SK-N-SH treated with all-trans-retinoic acid at 6 μM for 48 hours (cell line): ENCODE measurements around the gene MEAF6.
"Not testable (repeated sequence)": the region's sequence is repeated elsewhere in the genome, so short reads cannot be mapped to it uniquely, and the experiment has no call there.

Experiments used
- ARNTL ChIP-seq: fragments of 450-650 bp; formaldehyde crosslinking; IDR thresholded peaks from 2 replicates; pipeline ENCODE4 v1.5.0; 2020; ENCODE audit warnings: low read depth, mild to moderate bottlenecking, moderate library complexity, borderline replicate concordance
- CSRNP3 ChIP-seq: fragments of 250-450 bp; sonication (Bioruptor Pico); IDR thresholded peaks from 2 replicates; pipeline ENCODE4 v1.5.1; 2021; ENCODE audit warnings: mild to moderate bottlenecking, moderate library complexity
- ZNF70 ChIP-seq: fragments of 450-650 bp; formaldehyde crosslinking; IDR thresholded peaks from 2 replicates; pipeline ENCODE4 v1.5.0; 2020; ENCODE audit warnings: mild to moderate bottlenecking, moderate library complexity
- TF ChIP-seq, protein P1 (sequence below): fragments of 250-450 bp; sonication (Bioruptor Pico); IDR thresholded peaks from 2 replicates; pipeline ENCODE4 v1.5.0; 2020; ENCODE audit warnings: mild to moderate bottlenecking, moderate library complexity

DNA sequence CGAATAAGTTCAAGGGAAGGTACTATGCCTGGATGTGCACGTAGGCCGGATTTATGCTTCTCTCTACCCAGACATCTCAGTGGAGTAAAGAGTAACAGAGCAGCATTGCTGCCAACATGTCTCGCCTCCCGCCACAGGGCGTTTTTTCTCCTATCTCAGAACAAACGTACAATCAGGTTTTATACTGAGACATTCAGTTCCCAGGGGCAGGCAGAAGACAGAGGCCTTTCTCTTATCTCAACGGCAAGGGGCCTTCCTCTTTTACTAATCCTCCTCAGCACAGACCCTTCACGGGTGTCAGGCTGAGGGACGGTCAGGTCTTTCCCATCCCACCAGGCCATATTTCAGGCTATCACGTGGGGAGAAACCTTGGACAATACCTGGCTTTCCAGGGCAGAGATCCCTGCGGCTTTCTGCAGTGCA, 45.4 kb upstream of the MEAF6 start:
- TF ChIP-seq ZNF70 (CRISPR knock-in tag); ARNTL; CSRNP3 (CRISPR knock-in tag): not testable (repeated sequence)
- TF ChIP-seq, protein P1, sequence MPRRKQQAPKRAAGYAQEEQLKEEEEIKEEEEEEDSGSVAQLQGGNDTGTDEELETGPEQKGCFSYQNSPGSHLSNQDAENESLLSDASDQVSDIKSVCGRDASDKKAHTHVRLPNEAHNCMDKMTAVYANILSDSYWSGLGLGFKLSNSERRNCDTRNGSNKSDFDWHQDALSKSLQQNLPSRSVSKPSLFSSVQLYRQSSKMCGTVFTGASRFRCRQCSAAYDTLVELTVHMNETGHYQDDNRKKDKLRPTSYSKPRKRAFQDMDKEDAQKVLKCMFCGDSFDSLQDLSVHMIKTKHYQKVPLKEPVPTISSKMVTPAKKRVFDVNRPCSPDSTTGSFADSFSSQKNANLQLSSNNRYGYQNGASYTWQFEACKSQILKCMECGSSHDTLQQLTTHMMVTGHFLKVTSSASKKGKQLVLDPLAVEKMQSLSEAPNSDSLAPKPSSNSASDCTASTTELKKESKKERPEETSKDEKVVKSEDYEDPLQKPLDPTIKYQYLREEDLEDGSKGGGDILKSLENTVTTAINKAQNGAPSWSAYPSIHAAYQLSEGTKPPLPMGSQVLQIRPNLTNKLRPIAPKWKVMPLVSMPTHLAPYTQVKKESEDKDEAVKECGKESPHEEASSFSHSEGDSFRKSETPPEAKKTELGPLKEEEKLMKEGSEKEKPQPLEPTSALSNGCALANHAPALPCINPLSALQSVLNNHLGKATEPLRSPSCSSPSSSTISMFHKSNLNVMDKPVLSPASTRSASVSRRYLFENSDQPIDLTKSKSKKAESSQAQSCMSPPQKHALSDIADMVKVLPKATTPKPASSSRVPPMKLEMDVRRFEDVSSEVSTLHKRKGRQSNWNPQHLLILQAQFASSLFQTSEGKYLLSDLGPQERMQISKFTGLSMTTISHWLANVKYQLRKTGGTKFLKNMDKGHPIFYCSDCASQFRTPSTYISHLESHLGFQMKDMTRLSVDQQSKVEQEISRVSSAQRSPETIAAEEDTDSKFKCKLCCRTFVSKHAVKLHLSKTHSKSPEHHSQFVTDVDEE: not testable (repeated sequence)
